Measurements from ENCODE around the gene DOCK9.
"Not testable (repeated sequence)": the region's sequence is repeated elsewhere in the genome, so short reads cannot be mapped to it uniquely, and the experiment has no call there.

Gene DOCK9

DNA sequence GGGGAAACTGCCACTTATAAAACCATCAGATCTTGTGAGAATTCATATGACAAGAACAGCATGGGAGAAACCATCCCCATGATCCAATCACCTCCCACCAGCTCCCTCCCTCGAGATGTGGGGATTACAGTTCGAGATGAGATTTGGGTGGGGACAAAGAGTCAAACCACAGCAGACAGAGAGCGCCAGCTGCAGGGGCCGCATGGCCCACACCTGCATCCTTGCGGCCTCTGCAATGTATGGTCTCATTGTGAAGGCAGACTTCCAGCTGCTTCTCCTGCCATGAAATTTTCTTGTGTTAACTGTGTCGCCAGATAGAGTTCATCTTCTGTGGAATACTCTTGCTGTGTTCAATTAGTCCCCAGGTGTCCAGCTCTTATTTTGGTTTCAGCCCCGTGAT lies 208.1 kb downstream of the DOCK9 start:
- Histone ChIP-seq H3K27ac (ENCODE audit: low read depth, low read length) (no peak overlapping the region), H3K4me3 (ENCODE audit: low read length) (no peak overlapping the region), H3K27me3 (ENCODE audit: control insufficient read depth, insufficient read depth, low read length) (no peaks in the 10 kb centered on the region), H3K36me3 (ENCODE audit: control insufficient read depth, insufficient read depth, low read length) (no peaks in the 10 kb centered on the region), H3K9ac (ENCODE audit: low read length) (no peak overlapping the region), H3K4me1 (ENCODE audit: control insufficient read depth, insufficient read depth, low read length) (no peaks in the 10 kb centered on the region)

DNA sequence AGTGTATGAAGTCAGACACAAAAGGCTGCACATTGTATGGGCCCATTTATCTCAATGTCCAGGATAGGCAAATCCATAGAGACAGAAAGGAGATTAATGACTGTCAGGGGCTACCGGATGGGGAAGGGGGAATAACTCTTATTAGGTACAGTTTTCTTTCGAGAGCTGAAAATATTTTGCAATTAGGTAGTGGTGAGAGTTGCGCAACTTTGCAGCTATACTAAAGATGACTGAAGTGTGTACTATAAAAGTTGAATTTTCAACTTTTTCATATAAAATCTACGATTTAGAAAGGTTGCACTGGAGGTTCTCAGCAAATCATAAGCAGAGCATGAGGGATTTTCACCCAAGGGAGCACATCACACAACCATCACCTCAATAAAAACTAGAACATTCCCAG lies 209.3 kb downstream of the DOCK9 start:
- Histone ChIP-seq H3K36me3 (ENCODE audit: control insufficient read depth, insufficient read depth, low read length) (no peaks in the 10 kb centered on the region), H3K4me1 (ENCODE audit: control insufficient read depth, insufficient read depth, low read length) (no peaks in the 10 kb centered on the region)

DNA sequence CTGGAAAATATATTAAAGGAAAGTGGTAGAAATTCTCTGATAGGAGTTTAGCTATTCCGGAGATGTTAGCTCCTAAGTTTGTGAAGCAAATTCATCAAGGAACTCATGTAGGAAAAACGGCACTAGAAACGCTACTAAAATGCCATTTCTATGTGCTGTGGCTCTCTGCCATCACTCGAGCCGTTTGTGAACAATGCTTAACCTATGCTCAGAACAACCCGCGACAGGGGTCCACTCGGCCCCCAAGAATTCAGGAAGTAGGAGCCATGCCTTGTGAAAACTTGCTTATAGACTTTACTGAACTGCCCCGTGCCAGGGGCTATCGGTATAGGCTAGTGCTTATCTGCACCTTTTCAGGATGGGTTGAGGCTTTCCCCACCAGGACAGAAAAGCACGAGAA lies 211.2 kb downstream of the DOCK9 start:
- no peak overlapping the region for H3K4me3 ChIP-seq (ENCODE audit: low read length)
- H3K4me1 ChIP-seq (ENCODE audit: control insufficient read depth, insufficient read depth, low read length): no peaks in the 10 kb centered on the region
- H3K27ac ChIP-seq (ENCODE audit: low read depth, low read length): no peak overlapping the region
- no peak overlapping the region for H3K9ac ChIP-seq (ENCODE audit: low read length)
- H3K27me3 ChIP-seq (ENCODE audit: control insufficient read depth, insufficient read depth, low read length): no peaks in the 10 kb centered on the region
- H3K36me3 ChIP-seq (ENCODE audit: control insufficient read depth, insufficient read depth, low read length): no peaks in the 10 kb centered on the region

More for the DNA sequence above, 209.3 kb downstream of the DOCK9 start:
- H3K4me3 ChIP-seq (ENCODE audit: low read length): no peak overlapping the region
- no peaks in the 10 kb centered on the region for H3K27me3 ChIP-seq (ENCODE audit: control insufficient read depth, insufficient read depth, low read length)
- H3K27ac ChIP-seq (ENCODE audit: low read depth, low read length): no peak overlapping the region
- H3K9ac ChIP-seq (ENCODE audit: low read length): no peak overlapping the region

DNA sequence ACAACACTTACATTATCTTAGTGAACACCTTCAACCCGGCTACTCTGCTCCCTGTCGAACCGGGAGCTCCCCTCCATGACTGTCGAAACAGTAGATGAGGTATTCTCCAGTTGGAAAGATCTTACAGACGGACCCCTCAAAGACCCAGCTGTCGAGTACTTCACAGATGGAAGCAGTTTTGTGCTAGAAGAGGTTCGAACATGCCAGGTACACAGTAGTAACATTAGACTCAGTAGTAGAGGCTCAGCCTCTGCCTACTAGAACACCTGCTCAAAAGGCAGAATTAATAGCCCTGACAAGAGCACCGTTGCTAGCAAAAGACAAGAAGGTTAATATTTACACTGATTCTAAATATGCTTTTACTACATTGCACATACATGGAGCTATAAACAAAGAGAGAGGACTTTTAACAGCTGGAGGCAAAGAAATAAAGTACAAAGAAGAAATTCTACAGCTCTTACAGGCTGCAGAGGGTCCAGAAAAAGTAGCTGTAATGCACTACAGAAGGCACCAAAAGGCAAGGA lies 211.8 kb downstream of the DOCK9 start:
- Histone ChIP-seq H3K9ac (ENCODE audit: low read length) (no peak overlapping the region), H3K4me1 (ENCODE audit: control insufficient read depth, insufficient read depth, low read length) (no peaks in the 10 kb centered on the region), H3K36me3 (ENCODE audit: control insufficient read depth, insufficient read depth, low read length) (no peaks in the 10 kb centered on the region), H3K27me3 (ENCODE audit: control insufficient read depth, insufficient read depth, low read length) (no peaks in the 10 kb centered on the region), H3K4me3 (ENCODE audit: low read length) (no peak overlapping the region), H3K27ac (ENCODE audit: low read depth, low read length) (no peak overlapping the region)

DNA sequence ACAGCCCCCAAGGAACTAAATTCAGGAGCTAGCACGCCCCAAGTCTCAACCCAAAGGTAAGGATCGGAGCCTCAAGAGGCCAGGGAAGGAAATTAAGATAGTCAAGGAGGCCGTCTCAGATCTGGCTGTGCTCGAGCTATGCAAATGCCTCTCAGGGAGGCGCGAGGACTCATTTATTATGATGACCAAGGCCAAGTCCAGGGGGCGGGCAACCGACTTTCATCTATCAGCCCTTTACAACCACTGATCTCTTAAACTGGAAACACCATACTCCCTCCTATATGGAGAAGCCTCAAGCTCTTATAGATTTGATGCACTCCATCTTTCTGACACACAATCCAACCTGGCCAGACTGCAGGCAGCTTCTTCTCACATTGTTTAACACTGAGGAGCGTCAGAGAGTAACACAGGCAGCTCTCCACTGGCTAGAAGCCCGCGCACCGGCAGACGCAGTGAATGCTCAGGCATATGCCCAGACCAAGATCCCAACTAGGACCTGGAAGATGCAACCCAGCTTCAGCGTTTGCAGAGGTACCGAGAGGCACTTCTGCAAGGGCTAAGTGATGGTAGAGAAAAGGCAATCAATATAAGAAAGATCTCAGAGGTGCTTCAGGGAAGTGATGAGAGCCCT lies 215.8 kb downstream of the DOCK9 start:
- Histone ChIP-seq H3K4me1 (ENCODE audit: control insufficient read depth, insufficient read depth, low read length) (no peaks in the 10 kb centered on the region), H3K36me3 (ENCODE audit: control insufficient read depth, insufficient read depth, low read length) (no peaks in the 10 kb centered on the region), H3K27ac (ENCODE audit: low read depth, low read length) (no peak overlapping the region), H3K4me3 (ENCODE audit: low read length) (peak overlapping the region; percentile 17), H3K9ac (ENCODE audit: low read length) (no peak overlapping the region), H3K27me3 (ENCODE audit: control insufficient read depth, insufficient read depth, low read length) (no peaks in the 10 kb centered on the region)

DNA sequence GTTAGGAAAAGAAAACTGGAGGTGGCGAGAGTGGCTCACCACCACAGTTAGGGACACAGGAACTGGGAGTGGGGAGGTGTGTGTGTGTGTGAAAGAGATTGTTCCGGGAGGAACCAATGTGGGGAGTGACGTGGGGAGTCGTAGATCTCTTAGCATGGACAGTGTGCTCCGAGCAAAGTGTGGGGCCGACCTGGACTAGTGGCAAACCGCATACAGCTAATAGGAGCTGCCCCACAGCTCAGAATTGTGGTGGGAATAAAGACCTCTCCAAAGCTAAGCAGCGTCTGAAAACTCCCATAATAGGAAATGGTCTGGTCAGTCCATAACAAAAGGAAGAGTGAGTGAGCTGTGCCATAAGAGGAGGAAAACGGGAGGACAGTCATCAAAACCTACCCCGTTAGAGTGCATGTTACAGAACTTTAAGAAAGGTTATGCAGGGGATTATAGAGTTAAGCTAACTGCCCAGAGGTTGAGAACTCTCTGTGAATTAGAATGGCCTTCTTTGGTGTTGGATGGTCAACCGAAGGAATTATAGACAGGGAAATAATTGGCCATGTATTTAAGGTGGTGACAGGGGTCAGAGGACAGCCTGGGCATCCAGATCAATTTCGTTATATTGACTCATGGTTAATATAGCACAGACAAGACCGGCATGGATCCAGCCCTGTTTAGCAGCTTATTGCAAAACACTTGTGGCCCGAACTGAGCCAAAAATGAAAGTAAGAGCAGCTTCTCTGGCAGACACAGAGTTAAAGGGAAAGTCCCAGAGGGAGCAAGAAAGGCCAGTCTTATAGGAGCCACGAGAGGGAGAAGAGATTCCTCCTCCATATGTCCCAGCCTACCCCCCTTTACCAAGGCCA lies 216.5 kb downstream of the DOCK9 start:
- H3K4me3 ChIP-seq (ENCODE audit: low read length): peak overlapping the region; percentile 17
- H3K27me3 ChIP-seq (ENCODE audit: control insufficient read depth, insufficient read depth, low read length): no peaks in the 10 kb centered on the region
- H3K4me1 ChIP-seq (ENCODE audit: control insufficient read depth, insufficient read depth, low read length): no peaks in the 10 kb centered on the region
- H3K36me3 ChIP-seq (ENCODE audit: control insufficient read depth, insufficient read depth, low read length): no peaks in the 10 kb centered on the region
- H3K9ac ChIP-seq (ENCODE audit: low read length): no peak overlapping the region
- H3K27ac ChIP-seq (ENCODE audit: low read depth, low read length): no peak overlapping the region

DNA sequence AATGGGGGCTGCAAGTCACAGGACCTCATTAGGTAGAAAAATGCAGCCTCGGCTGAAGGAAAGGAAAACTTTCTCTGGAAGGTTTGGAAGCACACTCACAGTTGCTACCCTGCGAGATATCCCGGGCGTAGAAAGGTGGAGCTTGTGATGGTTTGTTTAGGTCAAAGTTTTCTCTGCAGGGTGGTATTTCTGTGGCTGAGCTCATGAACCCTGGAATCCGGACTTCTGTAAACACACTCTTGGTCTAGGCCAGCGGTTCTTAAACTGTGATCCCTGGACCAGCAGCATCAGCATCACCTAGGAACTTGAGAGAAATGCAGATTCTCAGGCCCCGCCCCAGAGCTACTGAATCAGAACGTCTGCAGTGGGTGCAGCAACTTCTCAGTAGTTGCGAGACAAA lies 222.1 kb downstream of the DOCK9 start:
- no peaks in the 10 kb centered on the region for H3K4me1 ChIP-seq (ENCODE audit: control insufficient read depth, insufficient read depth, low read length)
- H3K27ac ChIP-seq (ENCODE audit: low read depth, low read length): no peak overlapping the region
- H3K9ac ChIP-seq (ENCODE audit: low read length): no peak overlapping the region
- H3K4me3 ChIP-seq (ENCODE audit: low read length): no peak overlapping the region
- H3K36me3 ChIP-seq (ENCODE audit: control insufficient read depth, insufficient read depth, low read length): no peaks in the 10 kb centered on the region
- H3K27me3 ChIP-seq (ENCODE audit: control insufficient read depth, insufficient read depth, low read length): peaks cover 15% of the 10 kb centered on the region

DNA sequence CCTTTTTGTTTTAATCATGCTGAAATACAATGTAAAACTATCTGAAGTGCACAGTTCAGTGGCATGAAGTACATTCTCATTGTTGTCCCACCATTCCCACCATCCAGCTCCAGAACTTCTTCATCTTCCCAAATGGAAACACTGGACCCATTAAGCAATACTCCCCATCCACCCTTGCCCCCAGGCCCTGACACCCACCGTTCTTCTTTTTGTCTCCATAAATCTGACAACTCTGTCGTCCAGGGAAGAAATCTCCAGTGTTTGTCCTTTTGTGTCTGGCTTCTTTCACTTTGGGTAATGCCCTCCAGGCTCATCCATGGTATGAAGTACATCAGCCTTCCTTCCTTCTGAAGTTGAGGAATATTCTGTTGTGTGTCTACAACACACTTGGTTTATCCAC lies 222.7 kb downstream of the DOCK9 start:
- no peaks in the 10 kb centered on the region for H3K4me1 ChIP-seq (ENCODE audit: control insufficient read depth, insufficient read depth, low read length)
- no peaks in the 10 kb centered on the region for H3K36me3 ChIP-seq (ENCODE audit: control insufficient read depth, insufficient read depth, low read length)
- no peak overlapping the region for H3K4me3 ChIP-seq (ENCODE audit: low read length)
- no peak overlapping the region for H3K27ac ChIP-seq (ENCODE audit: low read depth, low read length)
- H3K27me3 ChIP-seq (ENCODE audit: control insufficient read depth, insufficient read depth, low read length): peaks cover 15% of the 10 kb centered on the region
- H3K9ac ChIP-seq (ENCODE audit: low read length): no peak overlapping the region

DNA sequence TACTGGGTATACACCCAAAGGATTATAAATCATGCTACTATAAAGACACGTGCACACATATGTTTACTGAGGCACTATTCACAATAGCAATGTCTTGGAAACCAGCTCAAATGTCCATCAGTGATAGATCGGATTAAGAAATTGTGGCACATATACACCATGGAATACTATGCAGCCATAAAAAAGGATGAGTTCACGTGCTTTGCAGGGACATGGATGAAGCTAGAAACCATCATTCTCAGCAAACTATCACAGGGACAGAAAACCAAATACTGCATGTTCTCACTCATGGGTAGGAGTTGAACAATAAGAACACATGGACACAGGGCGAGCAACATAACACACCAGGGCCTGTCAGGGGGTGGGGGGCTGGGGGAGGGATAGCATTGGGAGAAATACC lies 223.4 kb downstream of the DOCK9 start:
- H3K4me1 ChIP-seq (ENCODE audit: control insufficient read depth, insufficient read depth, low read length); H3K27ac ChIP-seq (ENCODE audit: low read depth, low read length); H3K9ac ChIP-seq (ENCODE audit: low read length); H3K36me3 ChIP-seq (ENCODE audit: control insufficient read depth, insufficient read depth, low read length); H3K4me3 ChIP-seq (ENCODE audit: low read length): not testable (repeated sequence)
- peaks cover 15% of the 10 kb centered on the region for H3K27me3 ChIP-seq (ENCODE audit: control insufficient read depth, insufficient read depth, low read length)

DNA sequence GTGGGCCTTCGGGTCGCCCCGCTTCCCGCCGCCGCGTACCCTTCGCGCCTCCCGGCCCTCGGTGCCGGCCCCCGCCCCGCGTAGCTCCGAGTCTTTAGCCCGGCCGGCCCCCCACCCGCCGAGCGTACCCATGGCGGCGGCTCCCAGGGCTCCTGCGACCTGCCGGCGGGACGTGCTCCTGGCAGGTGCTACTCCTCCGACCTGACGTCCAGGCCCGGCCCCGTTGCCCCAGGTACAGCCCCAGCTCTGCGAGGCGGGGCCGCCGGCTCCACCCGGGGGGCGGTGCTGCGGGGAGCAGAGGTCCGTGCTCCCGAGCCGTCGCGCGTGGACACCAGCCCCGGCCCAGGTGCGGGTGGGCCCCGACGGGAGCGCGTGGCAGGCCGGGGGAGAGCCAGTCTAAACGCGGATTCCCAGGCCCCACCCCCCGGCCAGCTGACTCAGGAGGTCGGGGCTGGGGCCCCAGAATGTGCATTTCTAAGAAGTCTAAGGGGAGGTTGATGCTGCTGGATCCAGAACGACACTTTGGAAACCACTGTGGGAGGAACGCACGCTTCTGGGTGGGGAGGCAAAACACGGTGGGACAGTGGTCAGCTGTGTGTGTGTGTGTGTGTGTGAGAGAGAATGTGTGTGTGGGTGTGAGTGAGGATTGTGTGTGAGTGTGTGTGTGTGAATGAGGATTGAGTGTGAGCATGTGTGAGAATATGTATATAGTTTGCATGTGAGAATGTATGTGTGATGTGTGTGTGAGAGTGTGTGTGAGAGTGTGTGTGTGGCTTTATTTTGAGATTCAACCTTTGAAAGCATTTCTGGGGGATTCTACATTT lies 225.2 kb downstream of the DOCK9 start, which contains the start of gene SLC15A1:
TSS of gene SLC15A1 (minus strand) at position 206 of the 824 bp plus-strand sequence. CDS start at position 132, 74 bp downstream.
- Histone ChIP-seq H3K4me3 (ENCODE audit: low read length) (peak within 1 kb of the TSS; percentile 4), H3K9ac (ENCODE audit: low read length) (no peak within 1 kb of the TSS), H3K27me3 (ENCODE audit: control insufficient read depth, insufficient read depth, low read length) (peaks cover 15% of the 10 kb centered on the region)

DNA sequence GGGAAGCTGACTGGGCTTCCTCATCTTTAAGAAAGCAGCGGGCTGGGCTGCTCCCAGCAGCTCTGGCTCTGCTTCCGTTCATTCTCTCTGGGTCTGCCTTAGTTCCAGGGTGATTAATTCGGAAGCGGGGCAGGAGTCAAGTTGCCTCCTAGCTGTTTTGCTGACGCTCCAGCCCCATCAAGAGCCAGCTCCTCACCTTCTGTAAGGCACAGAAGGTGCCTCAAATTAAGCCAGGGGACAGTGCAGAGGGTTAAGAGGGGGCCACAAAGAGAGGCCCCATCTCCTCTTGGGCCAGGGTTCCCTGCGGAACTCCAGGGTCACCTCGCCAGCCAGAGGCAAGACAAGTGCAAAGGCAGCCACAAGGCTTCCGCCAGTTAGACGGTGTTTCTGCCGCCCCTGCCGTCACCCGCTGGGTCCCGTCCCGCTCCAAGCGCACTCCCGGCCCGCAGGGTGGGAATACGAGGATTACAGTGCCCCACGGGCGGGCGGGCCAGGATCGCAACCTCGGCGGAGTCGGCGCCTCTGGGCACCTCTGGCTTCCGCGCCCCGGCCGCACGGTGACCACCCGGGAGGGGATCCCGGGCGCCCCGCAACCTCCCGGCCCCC lies 225.9 kb downstream of the DOCK9 start:
- H3K4me3 ChIP-seq (ENCODE audit: low read length): peak overlapping the region; percentile 1
- no peak overlapping the region for H3K27ac ChIP-seq (ENCODE audit: low read depth, low read length)
- H3K9ac ChIP-seq (ENCODE audit: low read length): no peak overlapping the region
- no peaks in the 10 kb centered on the region for H3K36me3 ChIP-seq (ENCODE audit: control insufficient read depth, insufficient read depth, low read length)
- H3K4me1 ChIP-seq (ENCODE audit: control insufficient read depth, insufficient read depth, low read length): no peaks in the 10 kb centered on the region
- H3K27me3 ChIP-seq (ENCODE audit: control insufficient read depth, insufficient read depth, low read length): peaks cover 15% of the 10 kb centered on the region

More for the DNA sequence above, 225.2 kb downstream of the DOCK9 start, which contains the start of gene SLC15A1:
- Histone ChIP-seq H3K27ac (ENCODE audit: low read depth, low read length) (no peak within 1 kb of the TSS), H3K4me1 (ENCODE audit: control insufficient read depth, insufficient read depth, low read length) (no peaks in the 10 kb centered on the region), H3K36me3 (ENCODE audit: control insufficient read depth, insufficient read depth, low read length) (no peaks in the 10 kb centered on the region)

DNA sequence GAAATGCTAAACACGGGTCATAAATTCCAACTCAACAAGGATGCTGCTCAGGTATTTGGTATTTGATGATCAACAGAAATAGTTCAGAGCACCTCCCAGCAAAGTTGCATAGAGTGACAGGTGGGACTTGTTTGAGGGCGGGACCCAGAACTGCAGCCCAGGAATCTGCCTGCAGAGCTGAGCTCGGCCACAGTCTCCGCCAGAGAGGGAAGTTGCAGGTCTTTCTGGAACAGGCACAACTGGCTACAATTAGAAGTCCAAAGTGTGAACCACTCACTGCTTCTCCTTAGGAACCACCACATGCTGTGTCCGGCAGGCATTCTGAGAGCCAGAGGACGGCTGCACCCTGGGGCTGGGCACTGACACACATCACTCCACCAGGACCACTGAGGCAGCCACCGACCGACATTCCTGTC lies 226.5 kb downstream of the DOCK9 start:
- Histone ChIP-seq H3K27me3 (ENCODE audit: control insufficient read depth, insufficient read depth, low read length) (peaks cover 15% of the 10 kb centered on the region), H3K36me3 (ENCODE audit: control insufficient read depth, insufficient read depth, low read length) (no peaks in the 10 kb centered on the region), H3K9ac (ENCODE audit: low read length) (no peak overlapping the region), H3K4me1 (ENCODE audit: control insufficient read depth, insufficient read depth, low read length) (no peaks in the 10 kb centered on the region), H3K27ac (ENCODE audit: low read depth, low read length) (no peak overlapping the region), H3K4me3 (ENCODE audit: low read length) (no peak overlapping the region)

Measured in rectal smooth muscle tissue (tissue), 1 donor.